HG02943 (cell line): ENCODE measurements around the gene MAGI1.

Experiments
- ATAC-seq: cut with Tn5 transposase; IDR thresholded peaks from one replicate; pipeline ENCODE4 v1.9.1; 2021; ENCODE audit warnings: mild to moderate bottlenecking, low read depth, moderate library complexity; ENCODE audit not compliant: unreplicated experiment

MAGI1 gene

DNA sequence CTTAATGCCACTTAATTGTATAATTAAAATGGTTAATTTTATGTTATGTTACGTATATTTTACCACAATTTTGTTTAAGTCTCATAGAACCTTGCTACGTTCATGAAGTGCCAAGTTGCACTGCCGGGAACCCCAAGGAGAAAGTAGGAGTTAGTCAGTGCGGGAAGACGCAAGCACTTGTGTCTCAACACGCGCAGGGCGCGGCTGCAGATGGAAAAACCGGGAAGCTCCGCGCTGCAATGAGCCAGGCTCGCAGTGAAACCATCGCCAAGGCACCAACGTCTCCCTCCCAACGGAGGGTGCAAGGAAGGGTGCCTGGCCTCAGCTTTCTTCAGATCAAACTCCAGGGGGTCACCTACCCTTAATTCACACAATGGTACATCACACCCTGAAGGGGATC is 21.6 kb downstream of the MAGI1 start:
- no peak for ATAC-seq

- ATAC-seq = no peak
Observed at GRCh38 chr3:66015841-66016240, 22.9 kb downstream of the MAGI1 start.

- ATAC-seq = no peak
Observed at GRCh38 chr3:66014651-66015050, 24.1 kb downstream of the MAGI1 start.

GRCh38 chr3:66014056-66014455 is 24.7 kb downstream of the MAGI1 start:
- no peak for ATAC-seq

DNA sequence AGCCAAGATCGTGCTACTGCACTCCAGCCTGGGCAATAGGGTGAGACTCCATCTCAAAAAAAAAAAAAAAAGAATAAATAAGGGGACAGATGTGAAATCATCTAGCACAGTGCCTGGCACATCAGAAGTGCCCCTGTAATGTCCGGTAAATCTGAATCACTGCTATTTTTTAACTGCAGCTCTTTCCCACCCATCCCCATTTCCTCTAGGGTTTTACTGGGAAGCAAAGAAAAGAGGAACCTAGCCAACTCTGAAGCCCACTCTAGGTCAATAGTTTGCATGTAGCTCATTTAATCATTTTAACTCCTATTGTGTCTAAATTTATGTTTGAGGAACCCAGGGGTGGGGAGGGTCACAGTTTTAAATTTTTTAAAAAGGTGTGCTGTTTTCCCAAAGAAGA is 26.0 kb downstream of the MAGI1 start:
- ATAC-seq = no peak

DNA sequence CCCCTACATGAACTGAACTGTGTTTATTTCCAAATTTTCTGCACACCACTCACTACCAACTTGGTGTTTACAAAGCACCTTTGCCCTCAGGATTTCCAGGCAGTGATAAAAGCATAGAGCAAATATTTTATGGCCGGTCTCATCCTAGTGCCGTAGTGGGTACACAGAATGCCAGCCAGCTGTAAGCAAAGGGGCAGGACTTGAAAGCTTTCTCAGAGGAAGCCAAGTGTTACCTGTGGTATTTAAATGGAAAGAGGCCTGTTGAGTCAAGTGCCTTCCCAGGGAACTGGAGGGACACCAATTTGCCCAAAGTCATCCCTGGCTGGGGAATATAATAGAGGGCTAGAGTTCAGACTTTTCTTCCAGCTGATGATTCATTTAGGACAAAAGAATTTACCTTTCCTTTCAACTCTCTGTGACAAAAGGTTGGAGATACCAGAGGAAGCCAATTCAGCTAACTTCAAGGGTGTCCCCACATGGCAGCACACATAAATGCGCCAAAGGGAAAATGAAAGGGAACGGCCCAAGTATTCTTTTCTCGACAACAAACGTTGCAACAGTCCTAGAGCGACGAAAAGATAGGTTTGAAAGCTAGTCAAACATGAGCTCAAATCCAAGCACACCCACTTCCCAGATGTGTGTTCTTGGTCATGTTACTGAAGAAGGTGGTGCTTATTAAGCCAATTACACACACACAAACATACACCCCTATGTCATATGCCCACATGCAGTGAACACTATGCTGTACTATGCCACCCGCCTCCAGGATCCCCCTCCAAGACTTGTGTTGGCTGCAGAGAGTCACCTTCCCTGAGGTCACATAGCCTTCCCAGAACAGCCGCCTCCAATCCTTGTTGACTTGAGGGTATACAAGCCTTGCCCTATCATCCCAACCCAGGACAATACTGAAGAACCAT is 27.7 kb downstream of the MAGI1 start:
- no peak for ATAC-seq

- no peak for ATAC-seq
Observed at GRCh38 chr3:66010348-66010738, 28.4 kb downstream of the MAGI1 start.

DNA sequence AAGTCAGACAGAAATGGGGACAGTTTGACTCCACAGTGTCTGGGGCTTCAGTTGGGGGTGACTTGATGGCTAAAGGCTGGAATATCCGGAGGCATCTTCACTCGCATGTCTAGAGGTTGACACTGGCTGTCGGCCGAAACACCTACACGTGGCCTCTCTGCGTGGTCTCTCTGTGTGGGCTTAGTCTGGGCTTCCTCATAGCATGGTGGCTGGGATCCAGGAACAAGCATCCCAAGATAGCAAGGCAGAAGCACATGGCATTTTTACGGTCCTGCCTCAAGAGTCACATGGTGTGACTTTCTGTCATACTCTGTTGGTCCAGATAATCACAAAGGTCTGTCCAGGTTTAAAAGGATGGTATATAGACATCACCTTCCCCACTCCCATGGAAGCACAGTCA is 34.5 kb downstream of the MAGI1 start:
- no peak for ATAC-seq

DNA sequence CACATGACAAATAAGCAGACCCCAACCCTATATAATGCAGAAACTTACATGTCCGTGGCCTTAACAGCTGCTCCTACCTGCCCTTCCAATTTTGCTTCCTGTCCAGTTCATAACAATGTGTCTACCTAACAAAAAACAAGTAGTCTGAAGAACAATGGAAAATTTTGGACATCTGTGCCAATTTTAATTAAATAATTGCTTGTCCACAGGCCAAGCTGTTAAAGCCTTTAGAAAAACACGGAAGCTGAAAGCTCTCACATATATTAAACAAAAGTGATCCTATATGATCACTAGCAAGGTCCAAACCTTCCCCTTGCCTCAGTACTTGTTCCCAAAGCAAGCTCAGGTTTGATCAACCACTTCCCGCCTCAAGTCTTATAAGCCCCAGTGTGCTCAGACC is 37.1 kb downstream of the MAGI1 start:
- no peak for ATAC-seq

DNA sequence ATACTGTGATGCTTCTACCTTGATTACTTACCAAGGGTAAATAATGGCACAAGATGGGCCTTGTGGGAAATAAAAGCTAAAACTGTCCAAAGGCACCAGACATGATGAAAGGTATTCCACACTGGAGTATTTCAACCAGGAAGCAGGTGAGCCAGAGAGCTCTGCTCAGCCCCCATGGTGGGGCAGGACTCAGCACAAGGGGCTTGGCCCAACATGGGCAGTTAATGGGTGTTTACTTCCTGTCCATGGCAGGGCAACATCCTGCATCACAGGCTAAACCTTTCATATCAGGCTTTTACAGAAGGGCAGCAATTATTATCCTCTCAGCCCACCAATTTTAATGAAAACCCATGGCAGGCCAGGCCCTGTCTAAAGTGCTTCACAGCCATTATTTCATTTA is 38.2 kb downstream of the MAGI1 start:
- no peak for ATAC-seq

GRCh38 chr3:65999606-66000005 is 39.1 kb downstream of the MAGI1 start:
- ATAC-seq = no peak

DNA sequence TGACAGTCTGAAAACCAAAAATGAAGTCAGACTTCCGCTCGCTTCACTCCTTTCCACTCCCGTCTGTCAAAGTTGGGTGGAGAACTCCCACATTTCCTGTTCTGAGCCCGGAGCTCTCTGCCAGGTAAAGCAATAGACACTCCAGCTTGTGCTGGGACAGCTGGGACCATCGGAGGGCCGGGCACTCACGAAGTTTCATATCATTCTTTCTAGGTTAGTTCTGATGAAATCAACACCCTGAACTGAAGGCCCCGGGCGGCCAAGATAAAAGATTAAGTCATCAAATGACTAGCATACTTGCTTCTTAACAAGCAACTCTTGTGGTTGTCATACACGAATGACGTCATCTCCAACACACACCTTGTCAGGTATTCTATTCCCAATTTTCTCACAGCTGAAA is 42.1 kb downstream of the MAGI1 start:
- ATAC-seq = no peak

DNA sequence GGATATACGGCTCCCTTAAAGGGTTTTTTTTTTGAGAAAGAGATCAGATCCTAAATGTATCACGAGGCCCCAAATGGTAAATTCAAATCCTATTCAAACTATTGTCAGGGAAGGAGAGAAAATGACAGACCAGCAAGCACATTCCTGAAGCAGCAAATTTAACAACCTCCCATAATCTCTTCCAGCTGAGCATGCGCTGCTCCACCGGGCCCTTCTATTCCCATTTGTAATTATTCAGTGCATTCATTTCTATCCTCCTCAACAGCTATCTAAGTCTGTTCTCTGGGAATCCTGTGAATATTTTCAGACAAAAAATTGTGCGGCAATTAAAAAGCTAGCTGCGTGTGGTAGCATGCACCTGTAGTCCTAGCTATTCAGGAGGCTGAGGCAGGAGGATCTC is 43.2 kb downstream of the MAGI1 start:
- ATAC-seq = no peak

GRCh38 chr3:65995030-65995429 is 43.7 kb downstream of the MAGI1 start:
- ATAC-seq = no peak

DNA sequence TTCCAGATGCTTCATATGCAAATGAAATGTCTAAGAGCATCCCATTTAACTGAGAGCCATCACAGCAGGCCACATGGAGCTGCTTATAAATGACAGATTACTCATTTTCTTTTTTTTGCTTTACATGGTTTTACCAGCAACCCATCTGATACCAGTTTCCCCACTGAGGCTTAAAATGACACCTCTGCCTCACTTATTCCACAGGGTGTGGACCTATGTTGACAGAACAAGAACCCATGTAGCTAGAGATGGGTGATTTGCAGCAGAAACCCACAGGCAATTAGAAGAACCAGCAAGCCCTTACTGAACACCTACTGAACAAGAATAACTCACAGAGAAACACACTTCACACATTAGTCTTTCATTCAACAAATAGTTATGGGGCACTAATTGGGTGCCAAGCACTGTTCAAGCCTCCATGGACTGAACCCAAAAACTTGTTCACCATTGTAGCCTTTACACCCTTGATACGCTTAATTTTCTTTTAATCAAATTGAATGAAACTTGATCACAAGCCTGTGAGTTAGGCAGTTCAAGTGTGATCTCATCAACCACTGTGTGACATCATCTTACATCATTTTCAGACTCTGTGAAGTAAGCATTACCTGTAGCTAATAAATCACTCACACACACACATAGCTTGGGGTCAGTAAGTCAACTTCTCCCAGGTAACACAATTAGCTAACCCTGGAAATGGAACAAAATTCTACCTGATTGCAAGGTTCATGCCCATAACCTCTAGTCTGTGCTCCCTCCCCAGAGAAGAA is 45.4 kb downstream of the MAGI1 start:
- no peak for ATAC-seq

DNA sequence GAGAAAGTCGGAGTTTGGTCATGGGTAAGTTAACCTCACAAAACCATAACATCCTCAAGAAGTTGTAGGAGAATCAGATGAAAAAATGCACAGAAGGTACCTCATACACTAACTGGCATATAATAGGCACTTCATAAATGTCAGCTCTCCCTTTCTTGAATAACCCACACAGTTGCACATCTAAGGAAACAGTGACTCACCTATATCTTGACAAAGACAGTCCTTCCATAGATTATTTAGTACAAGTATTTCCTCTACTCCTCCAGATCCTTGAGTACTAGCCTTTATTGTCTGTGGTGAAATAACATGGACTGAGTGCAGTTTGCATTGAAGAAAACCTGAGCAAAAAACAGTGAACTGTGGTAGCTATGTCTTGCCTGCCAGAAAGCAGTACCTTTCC is 46.6 kb downstream of the MAGI1 start:
- no peak for ATAC-seq

DNA sequence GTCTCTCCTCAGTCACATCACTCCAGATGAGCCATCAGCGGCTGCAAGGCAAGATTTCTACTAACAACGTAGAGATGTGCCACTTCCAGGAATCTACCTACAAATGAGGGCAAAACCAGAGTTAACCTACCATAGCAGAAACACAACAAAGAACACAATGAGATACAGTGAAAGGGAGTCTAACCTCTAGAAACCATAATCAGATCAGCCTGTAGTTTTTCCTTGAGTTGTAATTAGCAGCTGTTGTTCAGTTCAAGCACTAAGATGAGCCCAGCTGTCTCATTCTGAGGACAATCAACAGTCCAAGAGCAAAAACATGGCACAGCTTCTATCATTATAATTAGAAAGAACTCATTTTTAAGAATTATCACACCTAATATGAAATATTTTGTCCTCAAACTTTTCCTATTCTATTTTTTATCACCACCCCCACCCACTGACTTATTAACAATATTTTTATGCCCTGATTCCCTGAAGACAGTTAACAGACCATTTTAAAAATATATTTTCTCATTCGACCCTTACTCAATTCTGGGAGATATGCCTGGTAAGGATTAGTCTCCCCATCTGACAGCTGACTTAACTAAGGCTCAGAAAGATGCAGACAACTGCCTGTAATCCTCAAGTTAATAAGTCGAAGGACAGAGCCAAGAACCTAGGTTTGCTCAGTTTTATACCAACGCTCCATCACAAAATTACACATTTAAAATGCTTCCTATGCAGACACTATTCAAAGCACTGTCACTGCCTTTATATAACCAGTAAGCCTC is 50.1 kb downstream of the MAGI1 start:
- ATAC-seq = no peak

- ATAC-seq = no peak
Observed at GRCh38 chr3:65986285-65986684, 52.4 kb downstream of the MAGI1 start.

DNA sequence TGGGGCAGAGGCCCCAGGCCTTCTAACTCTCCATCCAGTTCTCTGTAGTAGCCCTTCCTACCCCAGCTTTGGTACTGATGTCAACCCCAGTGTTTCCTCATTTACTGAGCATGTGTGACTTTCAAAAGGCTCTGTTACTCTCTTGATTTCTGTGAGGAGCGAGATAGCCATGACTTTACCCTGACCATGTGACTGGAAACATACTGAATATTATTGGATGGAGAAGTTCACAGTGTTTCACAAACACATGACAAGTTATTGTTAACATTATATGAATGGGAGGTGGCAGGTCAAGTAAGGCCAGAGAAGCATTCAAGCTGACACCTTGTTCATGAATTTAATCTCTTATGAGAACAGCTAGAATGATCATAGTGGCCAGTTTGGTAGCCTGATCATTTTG is 53.7 kb downstream of the MAGI1 start:
- no peak for ATAC-seq

DNA sequence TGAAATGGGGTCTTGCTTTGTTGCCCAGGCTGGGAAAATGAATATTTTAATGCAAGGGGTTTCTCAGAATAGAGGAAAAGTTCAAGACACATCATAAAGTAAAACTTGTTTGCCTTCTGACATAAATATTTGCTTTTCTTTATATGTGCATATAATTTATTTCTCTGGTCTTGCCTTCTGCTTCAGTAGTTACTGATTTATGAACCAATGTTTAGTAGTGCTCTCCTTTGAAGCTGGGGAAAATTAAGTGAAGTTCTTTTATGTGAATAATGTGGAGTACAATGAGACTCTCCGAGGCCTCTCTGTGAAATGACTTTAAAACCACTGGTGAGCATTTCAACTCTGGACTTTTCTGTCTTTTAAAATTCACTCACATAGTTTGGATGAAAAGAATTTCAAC is 55.6 kb downstream of the MAGI1 start:
- ATAC-seq = no peak

GRCh38 chr3:65979731-65980130 is 59.0 kb downstream of the MAGI1 start:
- ATAC-seq = no peak
